HepG2 (cell line): ENCODE results near the gene FBF1. TPM values are rescaled to one million over a fixed set of nuclear protein-coding genes. Genes with fewer than 3 reads are reported as not detected.

Source experiments
- NR2F1 ChIP-seq, 2 experiments: fragments of 450-650 bp in 1 of 2; formaldehyde crosslinking in 1 of 2; IDR thresholded peaks; 2 replicates each; pipeline versions ENCODE4 v1.5.0 to v1.6.1; 2016 to 2020; ENCODE audit warnings: mild to moderate bottlenecking in 1 of 2, missing compliant biosample characterization in 1 of 2, missing genetic modification reagents in 1 of 2, moderate library complexity in 1 of 2
- ZMYM2 ChIP-seq: sonication (generic); formaldehyde crosslinking; IDR thresholded peaks from 2 replicates; pipeline ENCODE4 v1.8.0; 2022; ENCODE audit warnings: mild to moderate bottlenecking, missing genetic modification reagents
- ZNF430 ChIP-seq: sonication (generic); formaldehyde crosslinking; IDR thresholded peaks from 2 replicates; pipeline ENCODE4 v1.9.0; 2021; ENCODE audit warnings: mild to moderate bottlenecking, missing genetic modification reagents
- ZNF44 ChIP-seq: sonication (generic); formaldehyde crosslinking; IDR thresholded peaks from 2 replicates; pipeline ENCODE4 v1.5.1; 2020; ENCODE audit warnings: mild to moderate bottlenecking, missing genetic modification reagents
- ZNF501 ChIP-seq: sonication (generic); formaldehyde crosslinking; IDR thresholded peaks from 2 replicates; pipeline ENCODE4 v1.5.1; 2020; ENCODE audit warnings: mild to moderate bottlenecking, moderate library complexity, missing genetic modification reagents
- ZNF547 ChIP-seq: sonication (generic); formaldehyde crosslinking; IDR thresholded peaks from 2 replicates; pipeline ENCODE4 v1.5.1; 2020; ENCODE audit warnings: mild to moderate bottlenecking, missing genetic modification reagents
- polyA plus RNA-seq, 8 experiments: library from polyadenylated mRNA; depleted of rRNA in 3 of 8; stranded (reverse) in 7 of 8; unstranded in 1 of 8; fragments of >200 nt; fragmentation: Illumina TruSeq in 4 of 8; extraction: Trizol in 4 of 8; gene quantifications; 2 replicates each; pipeline versions ENCODE4 v1.2.1 to v1.2.3, GENCODE V29; 2011 to 2016; ENCODE audit warnings: low read depth in 4 of 8, missing spikeins in 1 of 8, mixed read lengths in 1 of 8; ENCODE audit not compliant: insufficient read depth in 1 of 8
- total RNA-seq, 5 experiments: library from RNA; depleted of rRNA; stranded (reverse); fragments of >200 nt; fragmentation: Illumina TruSeq; extraction: Trizol; gene quantifications; 2 replicates each; pipeline ENCODE4 v1.2.3, GENCODE V29; 2016; ENCODE audit warnings: low read depth in 1 of 5
- TF ChIP-seq, protein P1 (sequence below): sonication (generic); formaldehyde crosslinking; IDR thresholded peaks from one replicate; pipeline ENCODE4 v1.5.1; 2020; ENCODE audit warnings: mild to moderate bottlenecking, missing genetic modification reagents; ENCODE audit errors: not compliant biosample characterization
- TF ChIP-seq, protein P2 (sequence below): sonication (generic); formaldehyde crosslinking; conservative IDR thresholded peaks from 2 replicates; pipeline ENCODE4 v1.8.1; 2023; ENCODE audit warnings: missing genetic modification reagents
- TF ChIP-seq, protein P3 (sequence below): sonication (generic); formaldehyde crosslinking; IDR thresholded peaks from 2 replicates; pipeline ENCODE4 v1.5.1; 2020; ENCODE audit warnings: missing genetic modification reagents, mild to moderate bottlenecking, borderline replicate concordance
- TF ChIP-seq, protein P4 (sequence below): sonication (generic); formaldehyde crosslinking; IDR thresholded peaks from 2 replicates; pipeline ENCODE4 v1.5.0; 2020; ENCODE audit warnings: mild to moderate bottlenecking, missing genetic modification reagents, borderline replicate concordance
- TF ChIP-seq, protein P5 (sequence below): sonication (generic); formaldehyde crosslinking; IDR thresholded peaks from 2 replicates; pipeline ENCODE4 v1.5.0; 2020; ENCODE audit warnings: mild to moderate bottlenecking, missing genetic modification reagents

The FBF1 gene
- total and polyA plus RNA-seq, 2 of the 13 experiments (the other 11 are each of a cell fraction or from before 2014, with no cell fraction given): 2.4 to 8.1 TPM

DNA sequence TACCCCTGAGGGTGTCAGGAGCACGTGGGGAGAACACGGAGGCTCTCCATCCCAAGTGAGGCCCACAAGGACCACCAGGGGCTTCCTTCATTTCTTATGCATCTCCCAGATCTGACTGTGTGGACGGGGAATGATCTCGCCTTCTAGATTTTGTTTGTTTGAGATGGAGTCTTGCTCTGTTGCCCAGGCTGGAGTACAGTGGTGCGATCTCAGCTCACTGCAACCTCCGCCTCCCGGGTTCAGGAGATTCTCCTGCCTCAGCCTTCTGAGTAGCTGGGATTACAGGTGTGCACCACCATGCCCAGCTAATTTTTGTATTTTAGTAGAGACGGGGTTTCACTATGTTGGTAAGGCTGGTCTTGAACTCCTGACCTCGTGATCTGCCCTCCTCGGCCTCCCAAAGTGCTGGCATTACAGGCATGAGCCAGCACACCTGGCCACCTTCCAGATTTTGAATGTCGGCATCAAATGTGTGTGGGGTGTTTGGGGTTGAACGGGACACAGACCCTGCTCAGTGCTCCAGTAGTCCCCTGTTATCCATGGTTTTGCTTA is 72.0 kb downstream of the FBF1 start (continued):
- TF ChIP-seq, protein P1, sequence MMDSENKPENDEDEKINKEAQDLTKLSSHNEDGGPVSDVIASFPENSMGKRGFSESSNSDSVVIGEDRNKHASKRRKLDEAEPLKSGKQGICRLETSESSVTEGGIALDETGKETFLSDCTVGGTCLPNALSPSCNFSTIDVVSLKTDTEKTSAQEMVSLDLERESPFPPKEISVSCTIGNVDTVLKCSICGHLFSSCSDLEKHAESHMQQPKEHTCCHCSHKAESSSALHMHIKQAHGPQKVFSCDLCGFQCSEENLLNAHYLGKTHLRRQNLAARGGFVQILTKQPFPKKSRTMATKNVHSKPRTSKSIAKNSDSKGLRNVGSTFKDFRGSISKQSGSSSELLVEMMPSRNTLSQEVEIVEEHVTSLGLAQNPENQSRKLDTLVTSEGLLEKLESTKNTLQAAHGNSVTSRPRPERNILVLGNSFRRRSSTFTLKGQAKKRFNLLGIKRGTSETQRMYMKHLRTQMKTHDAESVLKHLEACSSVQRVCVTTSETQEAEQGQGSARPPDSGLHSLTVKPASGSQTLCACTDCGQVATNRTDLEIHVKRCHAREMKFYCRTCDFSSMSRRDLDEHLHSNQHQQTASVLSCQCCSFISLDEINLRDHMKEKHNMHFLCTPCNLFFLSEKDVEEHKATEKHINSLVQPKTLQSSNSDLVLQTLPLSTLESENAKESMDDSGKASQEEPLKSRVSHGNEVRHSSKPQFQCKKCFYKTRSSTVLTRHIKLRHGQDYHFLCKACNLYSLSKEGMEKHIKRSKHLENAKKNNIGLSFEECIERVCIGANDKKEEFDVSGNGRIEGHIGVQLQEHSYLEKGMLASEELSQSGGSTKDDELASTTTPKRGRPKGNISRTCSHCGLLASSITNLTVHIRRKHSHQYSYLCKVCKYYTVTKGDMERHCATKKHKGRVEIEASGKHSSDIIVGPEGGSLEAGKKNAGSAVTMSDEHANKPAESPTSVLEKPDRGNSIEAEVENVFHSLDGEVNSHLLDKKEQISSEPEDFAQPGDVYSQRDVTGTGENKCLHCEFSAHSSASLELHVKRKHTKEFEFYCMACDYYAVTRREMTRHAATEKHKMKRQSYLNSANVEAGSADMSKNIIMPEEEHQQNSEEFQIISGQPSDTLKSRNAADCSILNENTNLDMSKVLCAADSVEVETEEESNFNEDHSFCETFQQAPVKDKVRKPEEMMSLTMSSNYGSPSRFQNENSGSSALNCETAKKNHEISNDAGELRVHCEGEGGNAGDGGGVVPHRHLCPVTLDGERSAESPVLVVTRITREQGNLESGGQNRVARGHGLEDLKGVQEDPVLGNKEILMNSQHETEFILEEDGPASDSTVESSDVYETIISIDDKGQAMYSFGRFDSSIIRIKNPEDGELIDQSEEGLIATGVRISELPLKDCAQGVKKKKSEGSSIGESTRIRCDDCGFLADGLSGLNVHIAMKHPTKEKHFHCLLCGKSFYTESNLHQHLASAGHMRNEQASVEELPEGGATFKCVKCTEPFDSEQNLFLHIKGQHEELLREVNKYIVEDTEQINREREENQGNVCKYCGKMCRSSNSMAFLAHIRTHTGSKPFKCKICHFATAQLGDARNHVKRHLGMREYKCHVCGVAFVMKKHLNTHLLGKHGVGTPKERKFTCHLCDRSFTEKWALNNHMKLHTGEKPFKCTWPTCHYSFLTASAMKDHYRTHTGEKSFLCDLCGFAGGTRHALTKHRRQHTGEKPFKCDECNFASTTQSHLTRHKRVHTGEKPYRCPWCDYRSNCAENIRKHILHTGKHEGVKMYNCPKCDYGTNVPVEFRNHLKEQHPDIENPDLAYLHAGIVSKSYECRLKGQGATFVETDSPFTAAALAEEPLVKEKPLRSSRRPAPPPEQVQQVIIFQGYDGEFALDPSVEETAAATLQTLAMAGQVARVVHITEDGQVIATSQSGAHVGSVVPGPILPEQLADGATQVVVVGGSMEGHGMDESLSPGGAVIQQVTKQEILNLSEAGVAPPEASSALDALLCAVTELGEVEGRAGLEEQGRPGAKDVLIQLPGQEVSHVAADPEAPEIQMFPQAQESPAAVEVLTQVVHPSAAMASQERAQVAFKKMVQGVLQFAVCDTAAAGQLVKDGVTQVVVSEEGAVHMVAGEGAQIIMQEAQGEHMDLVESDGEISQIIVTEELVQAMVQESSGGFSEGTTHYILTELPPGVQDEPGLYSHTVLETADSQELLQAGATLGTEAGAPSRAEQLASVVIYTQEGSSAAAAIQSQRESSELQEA (CRISPR knock-in tag): peak; percentile 2
- TF ChIP-seq, protein P2, sequence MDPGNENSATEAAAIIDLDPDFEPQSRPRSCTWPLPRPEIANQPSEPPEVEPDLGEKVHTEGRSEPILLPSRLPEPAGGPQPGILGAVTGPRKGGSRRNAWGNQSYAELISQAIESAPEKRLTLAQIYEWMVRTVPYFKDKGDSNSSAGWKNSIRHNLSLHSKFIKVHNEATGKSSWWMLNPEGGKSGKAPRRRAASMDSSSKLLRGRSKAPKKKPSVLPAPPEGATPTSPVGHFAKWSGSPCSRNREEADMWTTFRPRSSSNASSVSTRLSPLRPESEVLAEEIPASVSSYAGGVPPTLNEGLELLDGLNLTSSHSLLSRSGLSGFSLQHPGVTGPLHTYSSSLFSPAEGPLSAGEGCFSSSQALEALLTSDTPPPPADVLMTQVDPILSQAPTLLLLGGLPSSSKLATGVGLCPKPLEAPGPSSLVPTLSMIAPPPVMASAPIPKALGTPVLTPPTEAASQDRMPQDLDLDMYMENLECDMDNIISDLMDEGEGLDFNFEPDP: 0 out of 2 replicates have a peak, but pooled peaks have one; percentile 75
- TF ChIP-seq, protein P3, sequence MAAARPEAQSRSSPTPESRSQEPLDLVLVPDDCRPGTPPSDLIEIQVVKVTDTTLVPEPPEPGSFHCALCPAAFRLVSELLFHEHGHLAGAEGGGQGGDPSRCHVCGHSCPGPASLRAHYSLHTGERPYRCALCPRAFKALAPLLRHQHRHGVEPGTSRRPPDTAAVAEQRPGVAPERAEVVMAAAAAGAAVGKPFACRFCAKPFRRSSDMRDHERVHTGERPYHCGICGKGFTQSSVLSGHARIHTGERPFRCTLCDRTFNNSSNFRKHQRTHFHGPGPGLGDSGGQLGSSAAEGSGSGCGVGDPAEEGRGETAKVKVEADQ (CRISPR knock-in tag): 0 out of 2 replicates have a peak, but pooled peaks have one; percentile 12
- TF ChIP-seq, protein P4, sequence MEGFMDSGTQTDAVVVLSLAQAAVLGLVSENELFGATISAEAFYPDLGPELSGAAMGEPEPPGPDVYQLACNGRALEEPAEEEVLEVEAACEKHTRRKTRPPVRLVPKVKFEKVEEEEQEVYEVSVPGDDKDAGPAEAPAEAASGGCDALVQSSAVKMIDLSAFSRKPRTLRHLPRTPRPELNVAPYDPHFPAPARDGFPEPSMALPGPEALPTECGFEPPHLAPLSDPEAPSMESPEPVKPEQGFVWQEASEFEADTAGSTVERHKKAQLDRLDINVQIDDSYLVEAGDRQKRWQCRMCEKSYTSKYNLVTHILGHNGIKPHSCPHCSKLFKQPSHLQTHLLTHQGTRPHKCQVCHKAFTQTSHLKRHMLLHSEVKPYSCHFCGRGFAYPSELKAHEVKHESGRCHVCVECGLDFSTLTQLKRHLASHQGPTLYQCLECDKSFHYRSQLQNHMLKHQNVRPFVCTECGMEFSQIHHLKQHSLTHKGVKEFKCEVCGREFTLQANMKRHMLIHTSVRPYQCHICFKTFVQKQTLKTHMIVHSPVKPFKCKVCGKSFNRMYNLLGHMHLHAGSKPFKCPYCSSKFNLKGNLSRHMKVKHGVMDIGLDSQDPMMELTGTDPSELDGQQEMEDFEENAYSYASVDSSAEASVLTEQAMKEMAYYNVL (CRISPR knock-in tag): peak; percentile 22; the same call in 1 of the 2 replicates
- TF ChIP-seq ZNF547 (CRISPR knock-in tag): 0 out of 2 replicates have a peak, but pooled peaks have one; percentile 2
- 0 out of 2 replicates have a peak, but pooled peaks have one; percentile 48 for TF ChIP-seq ZNF44 (CRISPR knock-in tag)
- 0 out of 4 replicates have a peak, but pooled peaks of 1 of the 2 experiments have one; percentile 6 for TF ChIP-seq NR2F1 (CRISPR knock-in tag; IDR thresholded peaks at IDR 0.05)
- TF ChIP-seq ZMYM2 (CRISPR knock-in tag): peak; percentile 85; the same call in 1 of the 2 replicates
- TF ChIP-seq ZNF430 (CRISPR knock-in tag): peak; percentile 56; the same call in 1 of the 2 replicates
- TF ChIP-seq ZNF501 (CRISPR knock-in tag): 0 out of 2 replicates have a peak, but pooled peaks have one; percentile 26
- TF ChIP-seq, protein P5, sequence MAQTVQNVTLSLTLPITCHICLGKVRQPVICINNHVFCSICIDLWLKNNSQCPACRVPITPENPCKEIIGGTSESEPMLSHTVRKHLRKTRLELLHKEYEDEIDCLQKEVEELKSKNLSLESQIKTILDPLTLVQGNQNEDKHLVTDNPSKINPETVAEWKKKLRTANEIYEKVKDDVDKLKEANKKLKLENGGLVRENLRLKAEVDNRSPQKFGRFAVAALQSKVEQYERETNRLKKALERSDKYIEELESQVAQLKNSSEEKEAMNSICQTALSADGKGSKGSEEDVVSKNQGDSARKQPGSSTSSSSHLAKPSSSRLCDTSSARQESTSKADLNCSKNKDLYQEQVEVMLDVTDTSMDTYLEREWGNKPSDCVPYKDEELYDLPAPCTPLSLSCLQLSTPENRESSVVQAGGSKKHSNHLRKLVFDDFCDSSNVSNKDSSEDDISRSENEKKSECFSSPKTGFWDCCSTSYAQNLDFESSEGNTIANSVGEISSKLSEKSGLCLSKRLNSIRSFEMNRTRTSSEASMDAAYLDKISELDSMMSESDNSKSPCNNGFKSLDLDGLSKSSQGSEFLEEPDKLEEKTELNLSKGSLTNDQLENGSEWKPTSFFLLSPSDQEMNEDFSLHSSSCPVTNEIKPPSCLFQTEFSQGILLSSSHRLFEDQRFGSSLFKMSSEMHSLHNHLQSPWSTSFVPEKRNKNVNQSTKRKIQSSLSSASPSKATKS (CRISPR knock-in tag): 0 out of 2 replicates have a peak, but pooled peaks have one; percentile 40
